Activated naive CD8-positive, alpha-beta T cell (primary cell): Measurements from ENCODE around the gene THSD1.
"Not testable (repeated sequence)": the region's sequence is repeated elsewhere in the genome, so short reads cannot be mapped to it uniquely, and the experiment has no call there.

Experiments used
- H3K27ac Mint-ChIP-seq: one replicate; pipeline ENCODE4 v1.8.0; 2021; ENCODE audit warnings: mixed read lengths
- H3K27me3 Mint-ChIP-seq: one replicate; pipeline ENCODE4 v1.8.0; 2021; ENCODE audit warnings: mixed read lengths
- H3K36me3 Mint-ChIP-seq: one replicate; pipeline ENCODE4 v1.8.0; 2021; ENCODE audit warnings: mixed read lengths
- H3K4me1 Mint-ChIP-seq: one replicate; pipeline ENCODE4 v1.8.0; 2021; ENCODE audit warnings: low read depth, mixed read lengths
- H3K4me3 Mint-ChIP-seq: one replicate; pipeline ENCODE4 v1.8.0; 2021; ENCODE audit warnings: mild to moderate bottlenecking, mixed read lengths
- H3K9me3 Mint-ChIP-seq: one replicate; pipeline ENCODE4 v1.8.0; 2021; ENCODE audit warnings: low read depth, mixed read lengths

The THSD1 gene

DNA sequence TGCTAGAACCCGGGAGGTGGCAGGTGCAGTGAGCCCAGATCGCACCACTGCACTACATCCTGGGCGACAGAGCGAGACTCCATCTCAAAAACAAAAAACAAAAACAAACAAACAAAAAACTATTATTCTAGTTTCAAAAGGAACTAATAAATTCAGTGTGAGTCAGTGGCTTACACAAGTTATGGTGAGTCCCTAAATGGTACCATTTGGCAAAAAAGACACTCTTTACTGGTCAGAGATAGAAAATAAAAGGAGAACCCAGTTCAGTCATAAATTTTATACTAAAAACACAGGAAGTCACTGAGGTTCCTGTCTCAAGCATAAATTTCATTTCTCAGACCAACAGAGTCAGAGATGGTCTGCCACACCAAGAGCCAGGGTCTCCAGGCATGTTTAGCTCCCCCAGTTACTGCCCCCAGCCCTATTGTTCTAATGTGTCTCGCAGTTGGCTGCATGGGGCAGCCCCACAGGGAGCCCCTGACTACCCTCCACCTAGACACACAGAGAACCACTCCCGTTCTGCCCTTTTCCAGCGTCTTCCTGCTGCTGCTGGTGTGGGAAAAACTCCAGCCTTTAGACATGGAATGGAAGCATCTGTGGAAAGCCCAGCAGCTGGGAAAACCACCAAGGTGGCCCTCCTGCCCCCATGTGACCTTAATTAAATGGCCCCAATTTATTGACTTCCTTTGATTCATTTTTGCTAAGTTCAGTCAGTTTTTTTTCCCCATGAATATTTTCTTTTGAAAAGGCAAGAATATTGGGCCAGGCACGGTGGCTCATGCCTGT is 12.2 kb downstream of the THSD1 start:
- H3K4me1 Mint-ChIP-seq = no peaks in the 10 kb centered on the region
- no peak overlapping the region for H3K4me3 Mint-ChIP-seq
- peaks cover 12% of the 10 kb centered on the region for H3K27me3 Mint-ChIP-seq
- peaks cover 5% of the 10 kb centered on the region for H3K36me3 Mint-ChIP-seq
- no peaks in the 10 kb centered on the region for H3K9me3 Mint-ChIP-seq
- no peak overlapping the region for H3K27ac Mint-ChIP-seq

DNA sequence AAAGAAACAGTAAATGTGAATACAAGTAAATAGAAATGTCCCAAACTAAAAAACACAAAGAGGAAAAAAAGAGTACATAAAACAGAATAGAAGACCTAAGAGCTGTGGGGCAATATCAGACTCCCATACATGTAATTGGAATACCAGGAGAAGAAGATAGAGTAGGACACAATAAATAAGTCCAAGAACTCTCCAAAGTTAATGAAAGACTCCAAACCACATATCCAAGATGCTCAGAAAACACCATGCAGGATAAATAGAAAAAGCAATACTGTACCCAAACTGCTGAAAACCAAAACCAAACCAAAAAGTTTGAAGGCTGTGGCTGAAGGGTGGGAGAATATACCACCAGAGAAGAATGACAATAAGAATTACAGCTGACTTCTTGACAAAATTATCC is 18.3 kb downstream of the THSD1 start:
- H3K9me3 Mint-ChIP-seq = no peaks in the 10 kb centered on the region

DNA sequence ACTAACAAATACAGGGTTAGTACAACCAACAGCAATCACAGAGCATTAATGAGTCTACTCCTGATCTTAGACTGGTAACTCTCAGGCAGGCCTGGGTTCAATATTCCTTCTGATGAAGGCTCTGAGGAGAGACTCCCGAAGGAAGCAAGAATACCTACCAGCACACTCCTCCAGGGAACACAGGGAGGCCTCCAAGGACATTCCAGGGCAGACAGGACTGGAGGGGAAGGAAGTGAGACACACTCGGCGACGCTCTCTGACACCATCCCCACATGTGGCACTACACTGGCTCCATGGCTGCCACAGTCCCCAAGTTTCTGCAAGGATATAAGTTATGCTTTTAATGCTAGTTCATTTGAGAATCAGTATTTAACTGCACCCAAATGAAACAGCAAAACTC is 20.1 kb downstream of the THSD1 start:
- Mint-ChIP-seq H3K4me1 (no peaks in the 10 kb centered on the region), H3K9me3 (no peaks in the 10 kb centered on the region), H3K27me3 (no peaks in the 10 kb centered on the region), H3K27ac (no peak overlapping the region), H3K36me3 (no peaks in the 10 kb centered on the region), H3K4me3 (no peak overlapping the region)

More for the DNA sequence above, 18.3 kb downstream of the THSD1 start:
- no peaks in the 10 kb centered on the region for H3K27me3 Mint-ChIP-seq
- peaks cover 2% of the 10 kb centered on the region for H3K36me3 Mint-ChIP-seq
- H3K27ac Mint-ChIP-seq = no peak overlapping the region
- no peak overlapping the region for H3K4me3 Mint-ChIP-seq
- no peaks in the 10 kb centered on the region for H3K4me1 Mint-ChIP-seq

GRCh38 chr13:52383366-52383765 is 22.6 kb downstream of the THSD1 start:
- H3K27ac Mint-ChIP-seq = no peak overlapping the region
- no peaks in the 10 kb centered on the region for H3K9me3 Mint-ChIP-seq
- H3K27me3 Mint-ChIP-seq = no peaks in the 10 kb centered on the region
- no peak overlapping the region for H3K4me3 Mint-ChIP-seq
- H3K4me1 Mint-ChIP-seq = no peaks in the 10 kb centered on the region
- no peaks in the 10 kb centered on the region for H3K36me3 Mint-ChIP-seq

DNA sequence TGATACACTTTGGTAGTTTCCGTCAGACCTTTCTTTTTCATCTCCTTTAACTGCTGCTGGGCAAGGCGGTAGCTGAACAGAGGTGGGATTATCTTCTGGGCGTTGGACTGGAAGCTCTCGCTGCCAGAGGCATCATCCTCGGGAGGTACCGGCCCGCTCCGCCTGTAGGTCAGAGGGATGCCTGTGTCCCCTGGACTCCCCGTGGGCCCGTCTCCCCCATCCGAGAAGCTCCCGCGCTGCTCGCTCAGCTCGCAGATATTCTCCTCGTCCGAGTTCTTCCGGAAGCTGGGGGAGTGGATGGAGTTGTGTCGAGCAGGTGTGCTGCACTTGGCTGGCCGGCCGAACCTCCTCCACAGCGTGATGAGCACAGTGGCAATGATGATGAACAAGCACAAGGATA is 27.7 kb downstream of the THSD1 start:
- H3K9me3 Mint-ChIP-seq = no peaks in the 10 kb centered on the region
- H3K4me1 Mint-ChIP-seq = no peaks in the 10 kb centered on the region
- no peaks in the 10 kb centered on the region for H3K27me3 Mint-ChIP-seq
- no peak overlapping the region for H3K27ac Mint-ChIP-seq
- H3K36me3 Mint-ChIP-seq = no peaks in the 10 kb centered on the region
- no peak overlapping the region for H3K4me3 Mint-ChIP-seq

DNA sequence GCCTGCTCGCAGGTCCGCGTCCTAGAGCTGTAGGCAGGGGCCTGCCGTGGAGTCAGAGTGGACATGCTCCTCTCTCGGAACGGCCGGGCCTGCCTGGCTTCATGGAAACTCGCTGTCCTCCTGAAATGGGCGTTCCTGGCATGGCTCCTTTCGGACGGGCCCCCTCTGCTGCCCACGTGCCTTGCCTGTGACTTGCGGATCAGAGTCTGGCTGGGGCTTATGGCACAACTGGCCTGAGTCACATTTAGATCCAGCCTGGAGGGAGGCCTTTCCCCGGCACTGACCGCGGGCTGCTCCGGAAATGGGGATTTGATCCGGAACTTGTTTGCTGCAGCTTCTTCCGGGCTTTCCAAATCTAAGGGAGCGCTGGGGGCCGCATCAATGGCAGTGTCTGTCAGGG is 28.1 kb downstream of the THSD1 start:
- no peaks in the 10 kb centered on the region for H3K36me3 Mint-ChIP-seq
- H3K4me3 Mint-ChIP-seq = no peak overlapping the region
- H3K27me3 Mint-ChIP-seq = no peaks in the 10 kb centered on the region
- no peaks in the 10 kb centered on the region for H3K9me3 Mint-ChIP-seq
- no peak overlapping the region for H3K27ac Mint-ChIP-seq
- H3K4me1 Mint-ChIP-seq = no peaks in the 10 kb centered on the region

GRCh38 chr13:52374873-52375411 is 31.0 kb downstream of the THSD1 start:
- H3K36me3 Mint-ChIP-seq = no peaks in the 10 kb centered on the region
- H3K27ac Mint-ChIP-seq = no peak overlapping the region
- H3K4me3 Mint-ChIP-seq = no peak overlapping the region
- no peaks in the 10 kb centered on the region for H3K27me3 Mint-ChIP-seq
- H3K9me3 Mint-ChIP-seq = no peaks in the 10 kb centered on the region
- no peaks in the 10 kb centered on the region for H3K4me1 Mint-ChIP-seq

DNA sequence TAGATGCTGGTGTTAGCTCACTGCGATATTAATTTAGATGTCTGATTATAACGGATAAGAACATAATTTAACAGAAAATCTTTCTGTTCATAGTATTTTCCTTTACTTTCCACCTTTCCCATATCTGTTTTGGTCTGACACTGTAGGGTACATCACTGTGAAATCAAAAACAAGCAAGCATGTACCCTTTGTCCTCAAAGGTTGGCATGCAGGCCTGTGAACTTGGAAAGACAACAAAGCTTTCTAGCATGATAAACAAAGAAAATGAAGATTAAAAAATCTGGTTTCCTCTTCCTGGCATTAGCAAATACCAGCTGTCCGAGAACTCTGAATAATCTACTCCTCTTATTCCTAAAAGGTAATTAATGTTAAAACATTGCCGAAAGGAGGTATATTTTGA is 31.6 kb downstream of the THSD1 start:
- Mint-ChIP-seq H3K4me3 (no peak overlapping the region), H3K27ac (no peak overlapping the region), H3K4me1 (no peaks in the 10 kb centered on the region), H3K27me3 (no peaks in the 10 kb centered on the region), H3K36me3 (no peaks in the 10 kb centered on the region), H3K9me3 (no peaks in the 10 kb centered on the region)

GRCh38 chr13:52373277-52373676 is 32.7 kb downstream of the THSD1 start:
- not testable (repeated sequence) for H3K9me3 Mint-ChIP-seq, H3K27ac Mint-ChIP-seq, H3K36me3 Mint-ChIP-seq, H3K27me3 Mint-ChIP-seq, H3K4me1 Mint-ChIP-seq, H3K4me3 Mint-ChIP-seq

GRCh38 chr13:52371736-52372247 is 34.2 kb downstream of the THSD1 start:
- H3K27me3 Mint-ChIP-seq = no peaks in the 10 kb centered on the region
- H3K36me3 Mint-ChIP-seq = no peaks in the 10 kb centered on the region
- no peak overlapping the region for H3K27ac Mint-ChIP-seq
- H3K4me3 Mint-ChIP-seq = no peak overlapping the region
- no peaks in the 10 kb centered on the region for H3K4me1 Mint-ChIP-seq
- no peaks in the 10 kb centered on the region for H3K9me3 Mint-ChIP-seq

DNA sequence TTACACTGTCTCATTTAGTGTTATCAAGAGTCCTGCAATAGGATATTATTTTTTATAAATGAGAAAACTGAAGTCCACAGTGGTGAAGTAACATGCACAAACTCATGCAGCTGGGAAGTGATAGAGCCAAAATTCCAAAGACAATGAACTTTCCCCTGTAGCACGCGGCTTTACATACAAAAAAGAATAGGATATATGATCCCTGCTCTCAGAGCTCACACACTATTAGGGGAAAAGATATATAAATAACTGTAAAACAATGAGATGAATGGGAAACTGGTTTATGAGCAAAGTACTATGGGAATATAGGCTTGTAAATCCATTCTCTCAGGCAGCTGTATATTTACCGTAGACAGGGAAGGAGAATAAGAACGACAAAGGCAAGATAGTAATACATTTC is 39.7 kb downstream of the THSD1 start:
- H3K27me3 Mint-ChIP-seq = peaks cover 10% of the 10 kb centered on the region
- no peaks in the 10 kb centered on the region for H3K9me3 Mint-ChIP-seq
- peaks cover 4% of the 10 kb centered on the region for H3K36me3 Mint-ChIP-seq
- no peaks in the 10 kb centered on the region for H3K4me1 Mint-ChIP-seq
- no peak overlapping the region for H3K27ac Mint-ChIP-seq
- no peak overlapping the region for H3K4me3 Mint-ChIP-seq

- not testable (repeated sequence) for H3K27ac Mint-ChIP-seq, H3K9me3 Mint-ChIP-seq, H3K4me1 Mint-ChIP-seq, H3K4me3 Mint-ChIP-seq, H3K36me3 Mint-ChIP-seq
- peaks cover 15% of the 10 kb centered on the region for H3K27me3 Mint-ChIP-seq
Observed at GRCh38 chr13:52362169-52362887, 43.6 kb downstream of the THSD1 start.

- Mint-ChIP-seq H3K4me3 (no peak overlapping the region), H3K27me3 (peaks cover 18% of the 10 kb centered on the region), H3K27ac (no peak overlapping the region), H3K4me1 (no peaks in the 10 kb centered on the region), H3K36me3 (peaks cover 4% of the 10 kb centered on the region), H3K9me3 (no peaks in the 10 kb centered on the region)
Observed at GRCh38 chr13:52361225-52361624, 44.7 kb downstream of the THSD1 start.

DNA sequence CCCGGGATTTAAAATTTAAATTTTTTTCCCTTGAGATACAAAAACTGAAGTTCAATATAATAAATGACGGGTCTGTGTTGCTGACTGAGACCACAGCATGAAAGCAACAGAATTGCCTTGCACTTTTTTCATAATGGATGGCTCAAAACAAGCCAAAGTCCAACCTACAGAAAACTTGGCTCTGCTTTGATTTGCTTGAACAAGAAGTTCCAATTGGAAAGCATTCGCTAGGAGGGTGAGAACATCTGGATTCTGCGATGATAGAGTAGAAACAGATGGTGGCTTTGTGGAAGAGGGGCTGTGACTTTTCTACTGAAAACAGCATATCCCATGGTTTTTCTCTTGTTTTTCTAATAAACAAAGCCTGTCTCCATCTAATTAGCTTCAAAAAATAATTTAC is 46.4 kb downstream of the THSD1 start:
- H3K36me3 Mint-ChIP-seq = peaks cover 4% of the 10 kb centered on the region
- H3K4me1 Mint-ChIP-seq = no peaks in the 10 kb centered on the region
- H3K9me3 Mint-ChIP-seq = no peaks in the 10 kb centered on the region
- no peak overlapping the region for H3K4me3 Mint-ChIP-seq
- no peak overlapping the region for H3K27ac Mint-ChIP-seq
- H3K27me3 Mint-ChIP-seq = peaks cover 18% of the 10 kb centered on the region

GRCh38 chr13:52356327-52356726 is 49.6 kb downstream of the THSD1 start:
- H3K36me3 Mint-ChIP-seq = peaks cover 2% of the 10 kb centered on the region
- no peak overlapping the region for H3K27ac Mint-ChIP-seq
- H3K4me1 Mint-ChIP-seq = no peaks in the 10 kb centered on the region
- H3K4me3 Mint-ChIP-seq = no peak overlapping the region
- peaks cover 13% of the 10 kb centered on the region for H3K27me3 Mint-ChIP-seq
- H3K9me3 Mint-ChIP-seq = no peaks in the 10 kb centered on the region
